CD4-positive, alpha-beta T cell treated with Interleukin-21 for 1 hour (primary cell): Measurements from ENCODE around the gene FBXL20.
A peak's percentile ranks its signal among the peaks of the same experiment; 100 is the strongest.
"Not testable (repeated sequence)": the region's sequence is repeated elsewhere in the genome, so short reads cannot be mapped to it uniquely, and the experiment has no call there.

Source experiments
- DNase-seq: peaks from one replicate; pipeline ENCODE4 v3.0.0-alpha.2; 2020

FBXL20 gene

GRCh38 chr17:39325528-39326240 lies 75.7 kb downstream of the FBXL20 start:
- no peak for DNase-seq

GRCh38 chr17:39318636-39319035 lies 82.8 kb downstream of the FBXL20 start:
- DNase-seq = no peak

DNA sequence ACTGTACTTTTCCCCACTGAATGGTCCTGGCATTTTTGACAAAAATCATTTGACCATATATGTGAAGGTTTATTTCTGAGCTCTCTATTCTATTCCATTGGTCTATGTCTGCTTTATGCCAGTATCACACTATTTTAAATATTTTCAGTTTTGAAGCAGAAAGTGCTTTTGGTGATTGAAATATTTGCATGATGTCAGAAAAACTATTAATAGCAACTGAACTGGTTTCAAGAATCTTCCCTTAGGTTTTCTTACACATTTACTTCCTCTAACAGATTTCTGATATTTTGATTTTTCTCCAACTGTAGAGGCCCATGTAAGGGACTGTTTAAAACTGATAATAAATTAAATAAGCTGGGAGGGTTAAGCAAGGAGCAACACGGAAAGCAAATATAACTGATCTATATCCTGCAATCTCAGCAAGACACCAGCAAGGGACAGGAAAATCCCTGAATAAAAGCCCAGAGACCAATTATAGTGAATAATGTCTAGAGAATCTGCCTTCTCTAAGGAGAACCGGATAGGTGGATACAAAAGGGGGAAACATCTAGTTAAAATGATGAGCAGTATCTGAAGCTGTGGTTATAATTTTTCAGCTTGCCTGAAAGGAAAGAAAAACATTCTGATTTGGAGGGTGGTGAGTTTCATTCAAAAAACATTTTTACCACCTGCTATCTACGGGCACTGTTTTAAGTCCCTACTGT lies 94.8 kb downstream of the FBXL20 start:
- no peak for DNase-seq

- no peak for DNase-seq
Measured at GRCh38 chr17:39305978-39306377, 95.4 kb downstream of the FBXL20 start.

- no peak for DNase-seq
Measured at GRCh38 chr17:39304188-39304587, 97.2 kb downstream of the FBXL20 start.

GRCh38 chr17:39294060-39294459 lies 107.4 kb downstream of the FBXL20 start:
- no peak for DNase-seq

- not testable (repeated sequence) for DNase-seq
Measured at GRCh38 chr17:39292546-39292945, 108.9 kb downstream of the FBXL20 start.

DNA sequence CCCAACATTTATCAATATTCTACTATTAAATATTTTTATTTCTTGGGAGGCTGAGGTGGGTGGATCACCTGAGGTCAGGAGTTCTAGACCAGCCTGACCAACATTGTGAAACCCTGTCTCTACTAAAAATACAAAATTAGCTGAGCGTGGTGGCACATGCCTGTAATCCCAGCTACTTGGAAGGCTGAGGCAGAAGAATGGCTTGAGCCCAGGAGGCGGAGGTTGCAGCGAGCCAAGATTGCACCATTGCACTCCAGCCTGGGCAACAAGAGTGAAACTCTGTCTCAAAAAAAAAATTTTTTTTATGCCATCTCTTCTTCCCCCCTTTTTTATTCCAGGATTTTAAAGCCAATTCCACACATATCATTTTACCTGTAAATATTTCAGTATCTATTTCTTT lies 114.9 kb downstream of the FBXL20 start:
- DNase-seq = not testable (repeated sequence)

DNA sequence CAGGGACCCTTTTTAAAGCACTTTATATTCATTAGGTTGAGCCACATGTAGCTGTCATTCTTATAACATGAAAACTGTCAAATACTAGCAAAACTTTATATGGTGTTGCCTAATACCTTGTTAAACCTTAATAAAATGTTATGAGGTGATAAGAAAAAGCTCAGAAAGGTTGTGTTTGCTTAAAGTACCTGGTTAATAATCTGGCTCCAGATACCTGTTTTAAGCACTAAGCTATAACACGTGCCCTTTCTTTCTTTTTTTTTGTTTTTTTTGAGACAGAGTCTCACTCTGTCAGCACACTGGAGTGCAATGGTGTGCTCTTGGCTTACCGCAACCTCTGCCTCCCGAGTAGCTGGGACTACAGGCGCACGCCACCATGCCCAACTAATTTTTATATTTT lies 116.7 kb downstream of the FBXL20 start:
- DNase-seq = no peak

DNA sequence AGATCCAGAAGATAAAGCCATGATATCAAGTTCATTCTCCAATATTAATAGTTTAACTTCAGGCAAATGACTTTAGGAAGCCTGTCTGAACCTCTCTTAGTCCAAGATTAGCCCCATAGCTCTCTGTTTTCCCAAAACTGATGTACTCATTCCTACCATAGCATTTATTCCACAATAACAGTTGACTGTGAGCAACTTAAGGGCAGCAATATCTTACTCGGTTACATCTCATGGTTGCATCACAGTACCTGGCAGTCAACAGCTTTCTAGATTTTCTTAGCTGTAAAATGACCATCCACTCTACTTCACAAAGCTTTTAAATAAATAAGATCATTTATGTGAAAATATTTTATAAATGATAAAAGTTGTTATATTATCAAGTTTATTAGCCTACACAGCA lies 117.5 kb downstream of the FBXL20 start:
- no peak for DNase-seq

- DNase-seq = no peak
Measured at GRCh38 chr17:39283098-39283497, 118.3 kb downstream of the FBXL20 start.

DNA sequence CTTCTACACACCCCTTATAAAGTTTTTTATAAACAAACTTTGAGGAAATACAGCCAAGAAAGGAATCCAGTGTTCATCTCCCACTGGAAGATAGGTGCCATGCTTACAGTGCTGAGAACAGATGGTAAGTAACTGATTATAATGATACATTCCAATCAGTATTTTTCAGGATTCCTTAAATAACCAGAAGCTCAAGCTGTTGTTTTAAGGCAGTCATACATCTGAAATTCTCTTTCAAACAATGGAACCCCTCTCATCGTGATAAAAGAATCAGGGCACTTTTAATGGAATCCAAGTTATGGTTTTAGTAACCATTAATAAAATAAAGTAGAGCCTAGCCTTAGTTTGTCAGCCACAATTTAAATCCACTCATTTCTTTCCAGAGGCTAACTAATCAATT lies 119.6 kb downstream of the FBXL20 start:
- DNase-seq = no peak

DNA sequence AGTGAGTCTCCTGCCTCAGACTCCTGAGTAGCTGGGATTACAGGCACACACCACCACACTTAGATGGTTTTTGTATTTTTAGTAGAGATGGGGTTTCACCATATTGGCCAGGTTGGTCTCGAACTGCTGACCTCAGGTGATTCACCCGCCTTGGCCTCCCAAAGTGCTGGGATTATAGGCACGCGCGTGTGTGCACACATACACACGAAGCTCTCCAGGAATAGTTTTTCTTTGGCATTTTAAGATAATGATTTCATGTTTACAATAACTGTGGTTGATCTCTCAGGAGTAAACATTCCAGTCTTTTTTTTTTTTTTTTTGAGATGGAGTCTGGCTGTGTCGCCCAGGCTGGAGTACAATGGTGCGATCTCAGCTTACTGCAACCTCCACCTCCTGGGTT lies 123.2 kb downstream of the FBXL20 start:
- not testable (repeated sequence) for DNase-seq

DNA sequence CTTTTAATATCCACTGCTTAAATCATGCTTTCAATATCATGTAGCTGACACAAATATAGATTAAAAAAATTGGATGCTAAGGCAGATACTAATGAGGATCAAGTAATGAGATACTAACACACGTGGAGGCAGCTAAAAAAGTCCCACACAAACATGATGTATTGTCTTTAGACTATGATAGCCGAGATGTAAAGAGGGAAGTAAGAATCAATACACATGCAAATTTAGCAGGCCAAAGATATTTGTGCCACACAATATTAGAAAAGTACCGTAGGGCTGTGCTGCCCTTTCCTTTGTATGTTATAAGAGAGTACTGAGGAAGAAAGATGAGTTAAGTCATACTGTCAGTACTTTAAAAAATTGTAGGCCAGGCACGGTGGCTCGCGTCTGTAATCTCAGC lies 124.3 kb downstream of the FBXL20 start:
- no peak for DNase-seq

- no peak for DNase-seq
Measured at GRCh38 chr17:39276113-39276512, 125.3 kb downstream of the FBXL20 start.

DNA sequence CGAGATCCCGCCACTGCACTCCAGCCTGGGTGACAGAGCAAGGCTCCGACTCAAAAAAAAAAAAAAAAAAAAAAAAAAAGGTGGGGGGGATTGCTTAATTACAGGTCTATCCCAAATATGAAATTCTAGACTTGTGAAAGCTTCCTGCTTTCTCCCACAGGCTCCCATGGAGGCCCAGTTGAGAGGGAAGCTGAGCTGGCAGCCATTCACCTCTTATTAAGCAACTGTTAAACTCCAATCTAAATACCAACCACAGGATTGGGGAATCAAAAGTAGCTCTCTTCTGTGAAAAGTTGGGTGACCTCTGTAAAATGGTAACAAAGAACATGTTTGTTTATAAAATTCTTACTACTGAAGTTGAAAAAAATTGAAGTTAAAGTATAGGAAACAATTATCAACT lies 129.9 kb downstream of the FBXL20 start:
- no peak for DNase-seq

- DNase-seq = no peak
Measured at GRCh38 chr17:39270923-39271322, 130.5 kb downstream of the FBXL20 start.

- DNase-seq = no peak
Measured at GRCh38 chr17:39264119-39264518, 137.3 kb downstream of the FBXL20 start.

DNA sequence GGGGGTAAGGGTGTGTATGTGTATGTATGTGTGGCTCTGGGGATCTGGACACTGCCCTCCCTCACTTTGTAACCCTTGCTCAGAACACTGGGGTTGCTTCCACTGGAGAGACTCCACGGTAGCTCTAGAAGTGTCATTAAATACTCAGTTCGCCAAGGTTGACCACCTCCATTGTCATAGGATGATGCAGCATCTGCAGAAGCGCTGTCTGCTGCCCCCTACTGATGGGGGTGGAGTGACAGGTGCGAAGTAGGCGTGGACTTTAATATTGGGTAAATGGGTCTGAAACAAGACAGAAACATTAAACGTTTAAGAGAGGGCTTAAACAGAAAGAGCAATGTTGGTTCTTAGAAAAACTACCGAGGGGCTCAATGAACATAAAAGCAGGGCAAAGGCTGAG lies 140.1 kb downstream of the FBXL20 start:
- DNase-seq = peak; percentile 25

- no peak for DNase-seq
Measured at GRCh38 chr17:39252788-39253460, 148.5 kb downstream of the FBXL20 start.

GRCh38 chr17:39251997-39252396 lies 149.4 kb downstream of the FBXL20 start:
- no peak for DNase-seq

DNA sequence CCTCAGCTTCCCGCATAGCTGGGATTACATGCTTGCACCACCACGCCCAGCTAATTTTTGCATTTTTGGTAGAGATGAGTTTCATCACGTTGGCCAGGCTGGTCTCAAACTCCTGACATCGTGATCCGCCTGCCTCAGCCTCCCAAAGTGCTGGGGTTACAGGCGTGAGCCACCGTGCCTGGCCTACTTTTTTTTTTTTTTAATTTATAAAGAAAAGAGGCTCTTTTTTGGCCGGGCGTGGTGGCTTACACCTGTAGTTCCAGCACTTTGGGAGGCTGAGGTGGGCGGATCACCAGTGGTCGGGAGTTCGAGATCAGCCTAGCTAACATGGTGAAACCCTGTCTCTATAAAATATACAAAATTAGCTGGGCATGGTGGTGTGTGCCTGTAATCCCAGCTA lies 151.3 kb downstream of the FBXL20 start:
- not testable (repeated sequence) for DNase-seq

GRCh38 chr17:39246274-39246673 lies 155.2 kb downstream of the FBXL20 start:
- DNase-seq = no peak
